ENCODE measurements around the gene MICAL3. TPM values are rescaled to one million over a fixed set of nuclear protein-coding genes. Genes with fewer than 3 reads are reported as not detected.

MICAL3 gene
- total and polyA plus RNA-seq, 2 of the 8 experiments (the other 6 are each of a cell fraction or from before 2014, with no cell fraction given): 8.3 to 41.8 TPM

DNA sequence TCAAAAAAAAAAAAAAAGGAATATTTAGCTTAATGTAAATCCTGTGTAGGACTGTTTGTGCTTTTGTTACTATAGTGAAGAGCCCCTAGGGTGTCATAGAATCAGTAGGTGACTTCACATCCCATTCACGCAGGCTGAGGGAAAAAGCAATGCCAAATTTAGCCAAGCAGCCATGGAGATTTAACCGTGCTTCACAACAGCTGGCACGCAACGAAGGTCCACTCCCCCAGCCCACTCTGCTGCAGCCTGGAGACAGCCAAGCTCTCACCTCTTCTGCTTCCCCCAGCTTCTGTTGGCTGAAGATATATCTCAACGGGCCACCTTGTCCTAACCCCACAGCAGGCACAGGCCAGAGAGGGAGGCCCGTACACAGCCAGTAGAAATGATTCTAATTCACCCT is 171.3 kb downstream of the MICAL3 start:
- no peak overlapping the region for H3K4ac ChIP-seq (replicated peaks; ENCODE audit: insufficient read length, low read depth, low read length)
- H2BK12ac ChIP-seq (ENCODE audit: low read depth, low read length): no peak overlapping the region
- ChIA-PET CTCF (ENCODE audit: partially characterized antibody) (interaction anchor here (0.7 to 4.5 kb wide), 6 partner anchors 9 to 236 kb away, joined by 3 to 18 read pairs (median 6); no protein-coding TSS in a partner anchor), POLR2A (ENCODE audit: partially characterized antibody) (no interaction called here)
- no peaks in the 10 kb centered on the region for H3K79me2 ChIP-seq (ENCODE audit: control insufficient read depth in 1 of 2, insufficient read depth in 2 of 2, low read length in 2 of 2)
- DNase-seq (ENCODE audit: low read depth in 1 of 2, low spot score in 2 of 2) (no peak), FAIRE-seq (no peak)
- H3K4me1 ChIP-seq (replicated peaks in 1 of 4; ENCODE audit: control insufficient read depth in 3 of 4, insufficient read depth in 4 of 4, low read length in 3 of 4): no peaks in the 10 kb centered on the region
- H2AFZ ChIP-seq (ENCODE audit: low read length): no peak overlapping the region
- H2BK15ac ChIP-seq (ENCODE audit: low read length): no peak overlapping the region
- H2BK20ac ChIP-seq (ENCODE audit: low read length): no peak overlapping the region
- H3K23me2 ChIP-seq (ENCODE audit: low read depth, low read length): no peaks in the 10 kb centered on the region; the same call in 1 of the 2 replicates
- no peak overlapping the region for H4K91ac ChIP-seq (replicated peaks; ENCODE audit: insufficient read length, low read length)
- no peak overlapping the region for H2BK120ac ChIP-seq (replicated peaks; ENCODE audit: low read depth, low read length)
- no peak overlapping the region for H3K27ac ChIP-seq (ENCODE audit: low read depth, low read length)
- no peaks in the 10 kb centered on the region for H3K27me3 ChIP-seq (replicated peaks in 1 of 4; ENCODE audit: control insufficient read depth in 3 of 4, extremely low read depth in 1 of 4, insufficient read depth in 3 of 4, low read length in 3 of 4)
- H3K4me3 ChIP-seq (ENCODE audit: extremely low read depth in 1 of 4, insufficient read depth in 2 of 4, low read depth in 3 of 4, low read length in 4 of 4): no peak overlapping the region
- no peak overlapping the region for H2AK5ac ChIP-seq (ENCODE audit: low read depth, low read length)
- no peak overlapping the region for H3K56ac ChIP-seq (replicated peaks; ENCODE audit: insufficient read length, low read depth, low read length)
- H4K8ac ChIP-seq (ENCODE audit: extremely low read depth, insufficient read depth, low read length): no peak overlapping the region
- H3K4me2 ChIP-seq (ENCODE audit: insufficient read depth in 1 of 2, low read depth in 2 of 2, low read length in 2 of 2): no peak overlapping the region
- no peak overlapping the region for H3K9ac ChIP-seq (replicated peaks in 1 of 4; ENCODE audit: extremely low read depth in 1 of 4, low read depth in 3 of 4, low read length in 3 of 4)
- peaks cover 0 to 1% of the 10 kb centered on the region in 2 experiments for H4K20me1 ChIP-seq (replicated peaks in 1 of 2; ENCODE audit: control insufficient read depth in 1 of 2, insufficient read depth in 2 of 2, low read length in 2 of 2)
- no peak overlapping the region for H3K18ac ChIP-seq (ENCODE audit: extremely low read depth, low read length)
- H4K5ac ChIP-seq (ENCODE audit: insufficient read length, low read depth, low read length): no peak overlapping the region
- no peaks in the 10 kb centered on the region for H3K79me1 ChIP-seq (ENCODE audit: low read depth, low read length)
- no peak overlapping the region for H3K23ac ChIP-seq (ENCODE audit: insufficient read length)
- WGBS, 2 experiments (ENCODE audit: extremely low coverage in 1 of 2, insufficient coverage in 1 of 2, insufficient read length in 1 of 2, insufficient replicate concordance in 2 of 2, low coverage in 1 of 2, low lambda C conversion rate in 2 of 2, missing lambda C conversion rate in 1 of 2): 86% methylated on average over 6 of the region's 6 CpGs; no CpG with 5 or more reads in 1 of the 2 experiments
- H2BK5ac ChIP-seq (ENCODE audit: low read depth, low read length): no peak overlapping the region
- no peaks in the 10 kb centered on the region for H3K9me3 ChIP-seq (ENCODE audit: insufficient read depth in 2 of 2, low read depth in 1 of 2, low read length in 1 of 2)
- H3K14ac ChIP-seq (ENCODE audit: insufficient read length): no peak overlapping the region
- H3K36me3 ChIP-seq (ENCODE audit: control insufficient read depth in 2 of 4, insufficient read depth in 4 of 4, low read length in 3 of 4): no peaks in the 10 kb centered on the region
- TF ChIP-seq KDM1A (IDR thresholded peaks at IDR 0.05; ENCODE audit: borderline replicate concordance, low read length) (no peak), RFX5 (IDR thresholded peaks at IDR 0.05; ENCODE audit: borderline replicate concordance, low read depth, low read length) (no peak), EGR1 (IDR thresholded peaks at IDR 0.05; ENCODE audit: borderline replicate concordance, low read depth, low read length) (no peak), CTBP2 (IDR thresholded peaks at IDR 0.05; ENCODE audit: borderline replicate concordance, insufficient read depth, insufficient read length, low read length) (no peak), FOSL1 (IDR thresholded peaks at IDR 0.05; ENCODE audit: insufficient read depth, low read depth, low read length) (no peak), HDAC2 (IDR thresholded peaks at IDR 0.05; ENCODE audit: borderline replicate concordance in 1 of 2, low read depth in 2 of 2, low read length in 2 of 2) (no peak), NANOG (IDR thresholded peaks at IDR 0.05; ENCODE audit: insufficient read depth, low read depth, low read length, poor library complexity, severe bottlenecking) (no peak), JUN (IDR thresholded peaks at IDR 0.05; ENCODE audit: low read depth, low read length) (no peak), GTF2F1 (IDR thresholded peaks at IDR 0.05; ENCODE audit: borderline replicate concordance, low read depth, low read length) (no peak), JUND (IDR thresholded peaks at IDR 0.05; ENCODE audit: low read length) (no peak), POU5F1 (IDR thresholded peaks at IDR 0.05; ENCODE audit: low read depth, low read length) (no peak), SIN3A (conservative IDR thresholded peaks at IDR 0.05 in 1 of 2, IDR thresholded peaks at IDR 0.05 in 1 of 2; ENCODE audit: low read depth in 1 of 2, low read length in 2 of 2) (no peak), EZH2 (IDR thresholded peaks at IDR 0.05; ENCODE audit: low read depth, low read length, severe bottlenecking) (no peak)
